HEK293T (cell line): ENCODE results near the gene KIRREL3.

Experiments used
- ARNT ChIP-seq: fragments of 450-650 bp; IDR thresholded peaks from 2 replicates; pipeline ENCODE4 v1.6.1; 2017; ENCODE audit warnings: mild to moderate bottlenecking
- FOXA1 ChIP-seq: fragments of 450-650 bp; IDR thresholded peaks from 2 replicates; pipeline ENCODE4 v1.6.1; 2016; ENCODE audit warnings: mild to moderate bottlenecking
- FOXK2 ChIP-seq: fragments of 450-650 bp; IDR thresholded peaks from 2 replicates; pipeline ENCODE4 v1.6.1; 2016; ENCODE audit warnings: mild to moderate bottlenecking
- FOXM1 ChIP-seq: fragments of 450-650 bp; IDR thresholded peaks from 2 replicates; pipeline ENCODE4 v1.6.1; 2017; ENCODE audit warnings: mild to moderate bottlenecking, borderline replicate concordance
- HDGF ChIP-seq: fragments of 450-650 bp; IDR thresholded peaks from 2 replicates; pipeline ENCODE4 v1.6.1; 2017; ENCODE audit warnings: antibody characterized with exemption, borderline replicate concordance
- L3MBTL2 ChIP-seq: fragments of 450-650 bp; conservative IDR thresholded peaks from 2 replicates; pipeline ENCODE4 v1.6.1; 2016; ENCODE audit warnings: mild to moderate bottlenecking
- PKNOX1 ChIP-seq: fragments of 450-650 bp; IDR thresholded peaks from 2 replicates; pipeline ENCODE4 v1.6.1; 2016
- SUZ12 ChIP-seq: fragments of 450-650 bp; IDR thresholded peaks from 2 replicates; pipeline ENCODE4 v1.6.1; 2016; ENCODE audit warnings: mild to moderate bottlenecking
- TARDBP ChIP-seq: fragments of 450-650 bp; IDR thresholded peaks from 2 replicates; pipeline ENCODE4 v1.6.1; 2016

- no peak for TF ChIP-seq PKNOX1
- TF ChIP-seq TARDBP: no peak
- TF ChIP-seq L3MBTL2: no peak
- TF ChIP-seq ARNT: no peak
- TF ChIP-seq HDGF: no peak
- no peak for TF ChIP-seq FOXM1
- no peak for TF ChIP-seq FOXK2
- no peak for TF ChIP-seq FOXA1
- TF ChIP-seq SUZ12: no peak
Measured at GRCh38 chr11:126479178-126479930, 521.2 kb downstream of the KIRREL3 start.
